Neural cell (in vitro differentiated cells): ENCODE measurements around the gene MPZL1. TPM values are rescaled to one million over a fixed set of nuclear protein-coding genes. Genes with fewer than 3 reads are reported as not detected.

Source experiments
- H2AFZ ChIP-seq: fragments of 200-600, 300-800 bp; sonication (generic), shearing (Covaris generic); 2 replicates; pipeline ENCODE4 v1.6.0; 2014; ENCODE audit warnings: low read depth, mild to moderate bottlenecking, antibody characterized with exemption, low read length, moderate library complexity
- H3F3A ChIP-seq: fragments of 200-600 bp; shearing (Covaris generic); 2 replicates; pipeline ENCODE4 v1.6.1; 2016; ENCODE audit warnings: mild to moderate bottlenecking, moderate library complexity, mixed read lengths, antibody characterized with exemption, low read length; ENCODE audit not compliant: insufficient read depth, poor library complexity, severe bottlenecking
- H3K27ac ChIP-seq: fragments of 200-600, 300-800 bp; sonication (generic), shearing (Covaris generic); 2 replicates; pipeline ENCODE4 v1.5.1; 2014; ENCODE audit warnings: mild to moderate bottlenecking, low read length, moderate library complexity
- H3K27me3 ChIP-seq: fragments of 300-800, 200-600 bp; sonication (generic), shearing (Covaris generic); 2 replicates; pipeline ENCODE4 v1.6.0; 2014; ENCODE audit warnings: mild to moderate bottlenecking, low read depth, low read length, moderate library complexity; ENCODE audit not compliant: insufficient read depth
- H3K36me3 ChIP-seq: fragments of 300-800, 200-600 bp; sonication (generic), shearing (Covaris generic); 2 replicates; pipeline ENCODE4 v1.5.1; 2014; ENCODE audit warnings: mild to moderate bottlenecking, antibody characterized with exemption, low read length, moderate library complexity; ENCODE audit not compliant: insufficient read depth
- H3K4me2 ChIP-seq: fragments of 300-800, 200-600 bp; sonication (generic), shearing (Covaris generic); 2 replicates; pipeline ENCODE4 v1.6.0; 2014; ENCODE audit warnings: mild to moderate bottlenecking, low read length
- H3K4me3 ChIP-seq: fragments of 300-800, 200-600 bp; sonication (generic), shearing (Covaris generic); 2 replicates; pipeline ENCODE4 v1.5.1; 2014; ENCODE audit warnings: mild to moderate bottlenecking, low read length, moderate library complexity
- H3K79me2 ChIP-seq: fragments of 200-600 bp; shearing (Covaris generic); replicated peaks from 2 replicates; pipeline ENCODE4 v1.6.0; 2014; ENCODE audit warnings: mild to moderate bottlenecking, low read length, moderate library complexity; ENCODE audit not compliant: insufficient read depth
- H3K9ac ChIP-seq: fragments of 300-800, 200-600 bp; sonication (generic), shearing (Covaris generic); 2 replicates; pipeline ENCODE4 v1.6.1; 2016; ENCODE audit warnings: mild to moderate bottlenecking, low read length, mixed read lengths
- H3K9me2 ChIP-seq: fragments of 200-600 bp; shearing (Covaris generic); 2 replicates; pipeline ENCODE4 v1.6.1; 2016; ENCODE audit warnings: mild to moderate bottlenecking, low read length, mixed read lengths; ENCODE audit not compliant: insufficient read depth
- H3K9me3 ChIP-seq: fragments of 200-600, 300-800 bp; sonication (generic), shearing (Covaris generic); 2 replicates; pipeline ENCODE4 v1.6.1; 2016; ENCODE audit warnings: mild to moderate bottlenecking, mixed run types, low read length, moderate library complexity, mixed read lengths
- H4K20me1 ChIP-seq: fragments of 200-600 bp; shearing (Covaris generic); 2 replicates; pipeline ENCODE4 v1.6.1; 2016; ENCODE audit warnings: mild to moderate bottlenecking, mixed run types; ENCODE audit not compliant: insufficient read depth
- EP300 ChIP-seq: fragments of 450-650 bp; conservative IDR thresholded peaks from 2 replicates; pipeline ENCODE4 v1.6.1; 2014; ENCODE audit warnings: antibody characterized with exemption, mild to moderate bottlenecking, moderate library complexity; ENCODE audit not compliant: poor library complexity, severe bottlenecking
- EZH2 ChIP-seq: fragments of 200-600, 300-800 bp; shearing (Covaris generic), sonication (generic); IDR thresholded peaks from 2 replicates; pipeline ENCODE4 v1.6.1; 2014; ENCODE audit warnings: antibody characterized with exemption, low read length, borderline replicate concordance, mild to moderate bottlenecking; ENCODE audit not compliant: insufficient read depth, poor library complexity, severe bottlenecking
- MXI1 ChIP-seq: fragments of 450-650 bp; conservative IDR thresholded peaks from 2 replicates; pipeline ENCODE4 v1.6.1; 2014; ENCODE audit warnings: antibody characterized with exemption, mild to moderate bottlenecking; ENCODE audit not compliant: poor library complexity, severe bottlenecking
- POLR2AphosphoS5 ChIP-seq: IDR thresholded peaks from 2 replicates; pipeline ENCODE4 v1.6.1; 2012
- RAD21 ChIP-seq: fragments of 450-650 bp; conservative IDR thresholded peaks from 2 replicates; pipeline ENCODE4 v1.6.1; 2014; ENCODE audit warnings: antibody characterized with exemption, mild to moderate bottlenecking, moderate library complexity
- SMC3 ChIP-seq: fragments of 450-650 bp; conservative IDR thresholded peaks from 2 replicates; pipeline ENCODE4 v1.6.1; 2014; ENCODE audit warnings: antibody characterized with exemption, mild to moderate bottlenecking, moderate library complexity; ENCODE audit not compliant: poor library complexity
- TAF1 ChIP-seq: IDR thresholded peaks from 2 replicates; pipeline ENCODE4 v1.6.1; 2012; ENCODE audit warnings: low read depth
- polyA plus RNA-seq: library from polyadenylated mRNA; depleted of rRNA; stranded (reverse); fragments of >200 nt; gene quantifications from 2 replicates; pipeline ENCODE4 v1.2.3, GENCODE V29; 2014
- TF ChIP-seq, protein P1 (sequence below): IDR thresholded peaks from 2 replicates; pipeline ENCODE4 v1.6.1; 2012; ENCODE audit warnings: borderline replicate concordance
- TF ChIP-seq, protein P2 (sequence below): fragments of 450-650 bp; IDR thresholded peaks from 2 replicates; pipeline ENCODE4 v1.5.1; 2014; ENCODE audit warnings: antibody characterized with exemption, mild to moderate bottlenecking, moderate library complexity; ENCODE audit not compliant: poor library complexity, severe bottlenecking

Gene MPZL1
- polyA plus RNA-seq, 1 donor from 2014 or later = 167 TPM

GRCh38 chr1:167746988-167747655, 25.3 kb downstream of the MPZL1 start:
- no peaks in the 10 kb centered on the region for H4K20me1 ChIP-seq
- no peak overlapping the region for H3K4me2 ChIP-seq
- H2AFZ ChIP-seq = no peak overlapping the region
- no peaks in the 10 kb centered on the region for H3K36me3 ChIP-seq
- no peak overlapping the region for H3K27ac ChIP-seq
- no peaks in the 10 kb centered on the region for H3K9me3 ChIP-seq
- H3K79me2 ChIP-seq = peaks cover 18% of the 10 kb centered on the region
- TF ChIP-seq, protein P1, sequence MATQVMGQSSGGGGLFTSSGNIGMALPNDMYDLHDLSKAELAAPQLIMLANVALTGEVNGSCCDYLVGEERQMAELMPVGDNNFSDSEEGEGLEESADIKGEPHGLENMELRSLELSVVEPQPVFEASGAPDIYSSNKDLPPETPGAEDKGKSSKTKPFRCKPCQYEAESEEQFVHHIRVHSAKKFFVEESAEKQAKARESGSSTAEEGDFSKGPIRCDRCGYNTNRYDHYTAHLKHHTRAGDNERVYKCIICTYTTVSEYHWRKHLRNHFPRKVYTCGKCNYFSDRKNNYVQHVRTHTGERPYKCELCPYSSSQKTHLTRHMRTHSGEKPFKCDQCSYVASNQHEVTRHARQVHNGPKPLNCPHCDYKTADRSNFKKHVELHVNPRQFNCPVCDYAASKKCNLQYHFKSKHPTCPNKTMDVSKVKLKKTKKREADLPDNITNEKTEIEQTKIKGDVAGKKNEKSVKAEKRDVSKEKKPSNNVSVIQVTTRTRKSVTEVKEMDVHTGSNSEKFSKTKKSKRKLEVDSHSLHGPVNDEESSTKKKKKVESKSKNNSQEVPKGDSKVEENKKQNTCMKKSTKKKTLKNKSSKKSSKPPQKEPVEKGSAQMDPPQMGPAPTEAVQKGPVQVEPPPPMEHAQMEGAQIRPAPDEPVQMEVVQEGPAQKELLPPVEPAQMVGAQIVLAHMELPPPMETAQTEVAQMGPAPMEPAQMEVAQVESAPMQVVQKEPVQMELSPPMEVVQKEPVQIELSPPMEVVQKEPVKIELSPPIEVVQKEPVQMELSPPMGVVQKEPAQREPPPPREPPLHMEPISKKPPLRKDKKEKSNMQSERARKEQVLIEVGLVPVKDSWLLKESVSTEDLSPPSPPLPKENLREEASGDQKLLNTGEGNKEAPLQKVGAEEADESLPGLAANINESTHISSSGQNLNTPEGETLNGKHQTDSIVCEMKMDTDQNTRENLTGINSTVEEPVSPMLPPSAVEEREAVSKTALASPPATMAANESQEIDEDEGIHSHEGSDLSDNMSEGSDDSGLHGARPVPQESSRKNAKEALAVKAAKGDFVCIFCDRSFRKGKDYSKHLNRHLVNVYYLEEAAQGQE = no peak
- TF ChIP-seq SMC3 = no peak
- no peaks in the 10 kb centered on the region for H3K27me3 ChIP-seq
- no peaks in the 10 kb centered on the region for H3K9me2 ChIP-seq
- no peak overlapping the region for H3K4me3 ChIP-seq
- no peaks in the 10 kb centered on the region for H3F3A ChIP-seq
- H3K9ac ChIP-seq = no peak overlapping the region

- H3K79me2 ChIP-seq = peaks cover 21% of the 10 kb centered on the region
- H2AFZ ChIP-seq = no peak overlapping the region
- no peak overlapping the region for H3K4me2 ChIP-seq
- TF ChIP-seq, protein P1 = no peak
- TF ChIP-seq MXI1 (no peak), TAF1 (no peak), EP300 (no peak), POLR2AphosphoS5 (no peak), SMC3 (no peak), EZH2 (no peak), RAD21 (no peak)
- TF ChIP-seq, protein P2, sequence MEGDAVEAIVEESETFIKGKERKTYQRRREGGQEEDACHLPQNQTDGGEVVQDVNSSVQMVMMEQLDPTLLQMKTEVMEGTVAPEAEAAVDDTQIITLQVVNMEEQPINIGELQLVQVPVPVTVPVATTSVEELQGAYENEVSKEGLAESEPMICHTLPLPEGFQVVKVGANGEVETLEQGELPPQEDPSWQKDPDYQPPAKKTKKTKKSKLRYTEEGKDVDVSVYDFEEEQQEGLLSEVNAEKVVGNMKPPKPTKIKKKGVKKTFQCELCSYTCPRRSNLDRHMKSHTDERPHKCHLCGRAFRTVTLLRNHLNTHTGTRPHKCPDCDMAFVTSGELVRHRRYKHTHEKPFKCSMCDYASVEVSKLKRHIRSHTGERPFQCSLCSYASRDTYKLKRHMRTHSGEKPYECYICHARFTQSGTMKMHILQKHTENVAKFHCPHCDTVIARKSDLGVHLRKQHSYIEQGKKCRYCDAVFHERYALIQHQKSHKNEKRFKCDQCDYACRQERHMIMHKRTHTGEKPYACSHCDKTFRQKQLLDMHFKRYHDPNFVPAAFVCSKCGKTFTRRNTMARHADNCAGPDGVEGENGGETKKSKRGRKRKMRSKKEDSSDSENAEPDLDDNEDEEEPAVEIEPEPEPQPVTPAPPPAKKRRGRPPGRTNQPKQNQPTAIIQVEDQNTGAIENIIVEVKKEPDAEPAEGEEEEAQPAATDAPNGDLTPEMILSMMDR = no peak
- H3K36me3 ChIP-seq = no peaks in the 10 kb centered on the region
- H3K9ac ChIP-seq = no peak overlapping the region
- no peaks in the 10 kb centered on the region for H3F3A ChIP-seq
- H3K9me3 ChIP-seq = no peaks in the 10 kb centered on the region
- H3K27me3 ChIP-seq = no peaks in the 10 kb centered on the region
- no peak overlapping the region for H3K27ac ChIP-seq
- no peak overlapping the region for H3K4me3 ChIP-seq
- no peaks in the 10 kb centered on the region for H3K9me2 ChIP-seq
- no peaks in the 10 kb centered on the region for H4K20me1 ChIP-seq
Observed at GRCh38 chr1:167747988-167748387, 26.2 kb downstream of the MPZL1 start.
